Ramos (cell line): ENCODE measurements around the gene INPP4B.

Source experiments
- in situ Hi-C: fragments of 300-500 bp; cut with MboI; formaldehyde crosslinking; loops from one replicate; pipeline ENCODE4 v1.14.3; 2022; ENCODE audit warnings: low sequenced_read_pairs; ENCODE audit not compliant: unreplicated experiment

The INPP4B gene

DNA sequence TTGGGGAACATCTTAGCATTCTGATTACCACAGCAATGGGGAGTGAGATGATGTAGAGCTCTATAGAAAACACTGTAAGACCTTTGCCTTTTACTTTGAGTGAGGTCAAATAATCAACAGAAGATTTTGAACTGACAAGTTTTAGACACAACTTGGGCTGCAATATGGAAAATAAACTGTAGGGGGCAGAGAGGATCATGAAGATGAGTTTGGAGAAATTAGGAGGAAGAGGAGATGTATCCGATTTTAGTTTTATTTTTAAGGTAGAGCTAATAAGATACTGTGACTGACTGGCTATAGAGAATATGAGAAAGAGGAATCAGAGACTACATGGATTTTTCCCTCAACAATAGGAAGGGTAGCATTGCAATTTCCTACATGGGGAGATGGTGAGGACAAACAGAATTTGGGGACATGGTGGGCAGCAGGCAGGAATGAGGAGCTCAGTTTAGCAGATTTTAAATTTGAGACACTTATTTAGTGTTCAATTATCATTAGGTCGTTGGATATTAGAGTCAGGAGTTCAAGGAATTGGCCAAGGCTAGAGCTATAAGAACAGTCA is 563.1 kb downstream of the INPP4B start:
- in situ Hi-C loops = no loop called here

DNA sequence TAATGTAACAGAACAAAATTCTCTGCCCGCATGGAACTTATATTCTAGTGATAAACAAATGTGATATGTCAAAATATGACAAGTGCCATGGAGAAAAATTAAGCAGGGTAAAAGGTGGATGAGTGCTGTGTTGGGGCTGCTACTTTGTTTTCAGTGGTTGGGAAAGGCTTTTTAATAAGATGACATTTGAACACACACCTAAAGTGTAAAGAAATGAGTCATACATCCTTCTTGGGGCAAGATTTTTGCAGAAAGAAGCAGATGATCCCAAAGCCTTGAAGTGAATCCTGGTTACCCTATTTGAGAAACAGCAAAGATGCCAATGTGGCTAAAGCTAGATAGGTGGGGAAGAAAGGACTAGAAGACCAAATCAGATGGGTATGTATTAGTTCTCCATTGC is 564.1 kb downstream of the INPP4B start:
- in situ Hi-C loops = no loop called here

DNA sequence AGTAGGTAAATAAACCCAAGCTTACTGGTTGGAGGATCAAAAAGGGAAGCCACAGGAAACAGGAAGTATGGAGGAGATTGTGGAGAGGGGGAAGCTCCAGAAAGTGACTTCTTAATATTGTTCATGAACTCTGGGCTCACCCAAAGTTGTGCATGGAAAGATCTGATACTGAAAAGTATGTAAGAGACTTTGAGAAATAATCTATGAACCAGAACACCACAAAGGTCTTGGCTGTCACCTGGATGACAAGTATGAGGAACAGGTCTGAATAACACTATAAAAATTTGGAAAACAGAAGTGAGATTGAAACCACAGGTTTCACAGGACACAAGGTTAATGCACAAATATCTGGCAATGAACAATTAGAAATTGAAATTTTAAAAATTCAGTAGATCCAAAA is 567.4 kb downstream of the INPP4B start:
- in situ Hi-C loops = no loop called here

DNA sequence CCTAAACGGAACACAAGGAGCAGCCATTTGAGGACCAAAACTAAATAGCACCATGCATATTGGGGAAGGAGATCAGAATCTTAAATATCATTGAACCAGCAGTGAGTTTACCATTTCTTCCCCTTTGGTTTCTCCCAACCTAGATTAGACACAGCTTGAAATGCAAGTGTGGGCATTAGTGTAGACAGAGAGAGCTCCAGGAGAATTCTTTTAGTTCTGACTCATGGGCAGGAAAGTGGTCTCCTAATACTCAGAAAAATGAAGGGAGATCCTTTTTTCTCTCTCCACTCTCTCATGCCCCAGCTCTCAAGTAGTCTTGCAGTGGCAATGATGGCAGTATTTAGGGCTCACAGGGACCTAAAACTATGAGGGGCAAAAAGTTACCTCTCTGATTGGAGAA is 567.9 kb downstream of the INPP4B start:
- in situ Hi-C loops = no loop called here

DNA sequence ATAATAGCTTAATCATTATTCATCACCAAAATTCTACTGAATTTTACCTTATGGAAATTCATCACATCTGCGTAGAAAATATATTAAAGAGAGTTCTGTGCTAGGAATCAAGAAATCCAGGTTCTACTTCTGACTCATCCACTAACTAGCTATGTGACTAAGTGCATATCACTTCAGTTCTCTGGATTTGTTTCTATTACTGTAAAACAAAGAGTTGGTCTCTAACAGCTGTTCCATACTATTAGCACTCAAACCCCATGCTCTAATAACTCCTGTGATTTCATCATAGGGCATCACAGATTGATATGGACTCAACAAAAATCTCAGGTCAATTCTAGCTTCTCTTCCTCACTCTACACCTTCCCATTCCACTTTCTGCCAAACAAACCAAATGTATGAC is 572.0 kb downstream of the INPP4B start:
- in situ Hi-C loops = no loop called here

DNA sequence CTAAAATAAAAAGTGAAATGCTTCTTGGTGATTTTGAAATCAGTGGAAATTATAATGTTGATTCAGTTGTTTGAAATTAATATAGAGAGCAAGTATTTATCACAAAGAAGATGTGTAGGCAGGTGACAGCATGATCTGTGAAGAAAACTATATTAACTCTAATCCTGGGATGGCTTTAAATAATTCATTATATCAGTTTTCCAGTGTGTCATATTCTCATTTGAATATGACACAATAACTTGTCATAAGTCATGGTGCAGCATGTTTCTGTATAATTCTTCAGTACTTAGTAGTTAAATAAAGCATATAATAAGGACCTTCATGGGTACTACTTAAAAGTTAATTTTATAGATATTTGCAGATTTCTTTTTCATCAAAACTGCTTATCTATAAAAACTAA is 573.6 kb downstream of the INPP4B start:
- in situ Hi-C loops = no loop called here

DNA sequence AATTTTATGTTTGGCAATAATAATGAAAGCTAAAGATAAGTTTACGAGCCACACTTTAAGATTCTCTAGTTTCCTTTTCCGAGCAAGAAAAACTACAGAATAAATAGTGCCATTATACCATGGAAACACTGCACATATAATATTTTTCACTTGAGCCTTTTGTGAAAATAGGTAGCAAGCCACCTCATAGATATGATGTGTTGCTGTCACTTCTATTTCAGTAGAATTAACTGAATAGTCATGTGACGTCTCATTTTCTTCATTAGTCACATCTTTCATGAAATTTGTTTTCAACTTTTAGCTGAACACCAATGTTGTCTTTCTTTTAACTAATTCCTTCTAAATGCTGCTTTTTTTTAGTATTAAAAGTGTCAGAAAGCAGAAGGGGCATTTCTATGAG is 574.3 kb downstream of the INPP4B start:
- in situ Hi-C loops = no loop called here

DNA sequence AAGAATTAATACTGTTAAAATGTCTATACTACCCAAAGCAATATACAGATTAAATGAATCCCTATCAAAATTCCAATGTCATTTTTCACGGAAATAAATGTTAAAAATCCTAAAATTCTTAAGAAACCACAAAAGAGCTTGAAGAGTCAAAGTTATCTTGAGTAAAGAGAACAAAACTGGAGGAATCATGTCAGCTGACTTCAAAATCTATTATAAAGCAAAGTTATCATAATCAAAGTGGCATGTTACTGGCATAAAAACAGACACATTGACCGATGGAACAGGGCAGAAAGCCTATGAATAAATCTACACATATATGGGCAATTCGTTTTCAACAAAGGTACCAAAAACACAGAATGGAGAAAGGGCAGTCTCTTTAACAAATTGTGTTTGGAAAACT is 579.0 kb downstream of the INPP4B start:
- in situ Hi-C loops = no loop called here

DNA sequence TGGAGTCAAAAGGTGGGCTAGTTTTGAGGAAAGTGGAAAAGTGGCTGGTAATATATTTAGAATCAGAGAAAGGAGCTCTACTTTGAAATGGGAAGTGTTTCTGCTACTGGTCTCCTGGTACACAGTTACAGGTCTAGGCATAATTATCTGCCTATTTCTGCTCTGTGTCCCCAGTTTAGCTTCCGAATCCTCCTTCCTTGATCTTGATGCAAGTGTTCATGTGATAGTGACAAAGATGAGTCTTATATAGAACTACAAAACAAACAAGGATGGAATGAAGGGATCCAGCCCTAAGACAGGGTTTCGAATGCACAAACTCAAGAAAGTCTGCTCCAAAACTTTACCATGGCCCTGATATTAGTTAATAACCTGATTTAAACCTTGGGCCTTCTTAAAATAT is 580.2 kb downstream of the INPP4B start:
- in situ Hi-C loops = no loop called here

DNA sequence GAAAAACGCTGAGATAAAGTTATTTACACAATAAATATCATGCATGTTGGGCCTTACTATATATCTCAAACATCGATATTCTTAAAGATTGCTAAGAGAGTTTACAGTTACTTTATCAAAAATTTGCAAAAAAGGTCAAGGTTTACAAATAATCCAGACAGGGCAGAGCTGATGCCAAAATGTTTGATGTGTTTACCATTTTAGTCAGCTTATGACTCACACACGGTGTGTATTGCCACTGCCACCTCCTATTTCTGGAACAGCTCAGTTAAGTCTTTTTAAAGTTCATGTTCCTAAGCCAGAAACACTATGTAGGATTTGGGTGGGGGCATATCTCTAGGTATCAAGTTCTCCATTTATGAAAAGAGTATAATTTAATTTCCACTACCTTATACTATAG is 580.6 kb downstream of the INPP4B start:
- in situ Hi-C loops = no loop called here

DNA sequence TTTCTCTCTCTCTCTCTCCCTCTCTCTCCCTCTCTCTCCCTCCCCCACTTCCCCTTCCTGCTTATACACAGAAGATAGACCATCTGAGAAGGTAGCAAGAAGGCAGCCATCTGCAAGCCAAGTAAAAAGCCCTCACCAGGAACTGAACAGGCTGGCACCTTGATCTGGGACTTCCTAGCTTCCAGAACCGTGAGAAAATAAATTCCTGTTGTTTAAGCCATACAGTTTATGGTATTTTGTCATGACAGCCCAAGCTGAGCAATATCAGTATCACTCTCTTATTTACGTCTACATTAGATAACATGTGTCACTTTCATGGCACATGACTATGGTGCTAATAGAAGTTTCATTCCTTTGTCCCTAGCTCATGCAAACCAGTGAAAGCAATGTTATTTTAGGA is 581.1 kb downstream of the INPP4B start:
- in situ Hi-C loops = no loop called here

DNA sequence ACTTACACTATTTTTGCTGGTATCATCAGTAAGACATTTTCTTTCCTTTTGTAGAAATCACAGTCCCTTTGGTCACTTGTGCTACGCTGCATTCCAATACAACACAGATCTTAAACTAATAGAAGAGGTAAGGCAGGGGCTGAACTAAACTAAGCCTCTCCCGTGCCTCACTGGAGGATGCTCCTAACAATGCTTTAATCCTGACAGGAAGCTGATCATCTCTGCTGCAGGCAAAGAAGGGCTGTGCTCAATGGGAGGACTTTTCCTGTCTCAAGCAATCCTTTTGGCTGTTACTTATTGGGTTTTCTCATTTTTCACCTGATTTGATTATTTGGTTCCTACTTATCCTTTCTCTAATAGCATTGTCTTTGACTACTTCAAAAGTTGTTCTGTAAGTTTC is 583.1 kb downstream of the INPP4B start:
- in situ Hi-C loops = no loop called here

DNA sequence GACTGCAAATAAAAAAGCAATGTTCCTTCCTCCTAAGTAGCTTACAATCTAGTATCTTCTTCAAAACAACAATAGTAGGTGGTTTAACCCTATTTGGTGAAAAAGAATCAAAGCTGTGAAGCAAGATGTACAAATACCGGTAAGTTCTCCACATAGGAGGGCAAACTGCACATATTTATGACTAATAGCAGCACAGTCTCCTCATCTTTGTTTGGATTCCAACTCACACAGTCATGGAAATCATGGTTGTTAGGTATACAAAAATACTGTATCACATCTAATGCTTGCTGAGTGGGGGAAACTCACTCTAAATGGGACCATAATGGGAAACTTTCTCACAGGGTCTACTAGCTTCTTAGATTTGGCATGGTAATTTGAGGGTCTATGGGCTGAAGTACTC is 597.2 kb downstream of the INPP4B start:
- in situ Hi-C loops = no loop called here

DNA sequence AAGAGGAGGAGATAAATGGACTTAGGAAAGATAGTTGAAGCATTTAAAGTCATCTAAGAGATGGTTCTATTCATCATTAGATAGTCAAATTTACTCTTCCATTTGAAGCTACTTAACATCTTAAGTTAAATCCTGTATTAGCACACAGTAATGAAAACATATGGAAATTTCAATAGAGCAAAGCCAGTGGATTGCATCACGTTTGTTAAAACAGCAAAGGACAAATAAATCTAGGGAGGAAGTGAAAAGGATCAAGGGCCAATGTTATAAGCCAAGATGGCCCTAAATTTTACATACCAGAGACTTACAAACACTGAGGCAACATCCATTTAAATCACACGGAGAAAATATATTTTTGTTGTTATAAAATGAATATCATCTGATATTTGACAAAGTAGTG is 602.8 kb downstream of the INPP4B start:
- in situ Hi-C loops = no loop called here

DNA sequence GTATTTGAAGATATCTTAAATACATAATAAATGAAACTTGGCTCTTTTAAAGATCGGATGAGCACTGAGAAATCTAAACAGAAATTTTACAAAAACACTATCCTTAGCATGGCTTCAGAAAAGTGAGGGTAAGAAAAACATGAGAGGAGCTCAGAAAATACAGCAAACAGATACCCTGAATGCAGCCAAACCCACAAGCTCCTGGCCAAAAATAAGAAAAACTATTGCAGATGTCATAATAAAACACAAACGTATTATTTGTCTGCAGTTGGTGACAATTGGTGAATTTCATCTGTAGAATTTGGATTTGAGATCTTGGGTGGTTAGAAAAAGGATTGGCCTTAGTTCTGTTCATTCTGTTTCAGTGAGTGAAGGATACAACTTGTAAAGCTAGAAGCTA is 603.9 kb downstream of the INPP4B start:
- in situ Hi-C loops = no loop called here

DNA sequence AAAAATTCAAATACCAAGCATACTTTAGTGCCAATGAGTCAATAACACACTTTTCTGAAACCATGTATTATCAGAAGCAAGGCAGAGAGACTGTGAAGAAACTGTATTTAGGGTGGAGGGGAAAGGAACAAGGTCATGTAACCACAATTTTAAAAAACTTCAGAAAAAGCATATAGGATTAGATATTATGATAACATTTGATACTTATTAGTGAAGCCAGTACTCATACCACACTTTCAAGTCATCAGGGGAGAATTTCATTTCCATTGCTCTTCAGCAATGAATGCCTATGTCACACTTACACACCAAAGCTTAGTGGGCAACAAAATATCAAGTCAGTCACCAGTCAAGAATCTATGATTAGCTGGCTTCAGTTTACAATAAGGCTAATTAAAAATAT is 607.5 kb downstream of the INPP4B start:
- in situ Hi-C loops = no loop called here

DNA sequence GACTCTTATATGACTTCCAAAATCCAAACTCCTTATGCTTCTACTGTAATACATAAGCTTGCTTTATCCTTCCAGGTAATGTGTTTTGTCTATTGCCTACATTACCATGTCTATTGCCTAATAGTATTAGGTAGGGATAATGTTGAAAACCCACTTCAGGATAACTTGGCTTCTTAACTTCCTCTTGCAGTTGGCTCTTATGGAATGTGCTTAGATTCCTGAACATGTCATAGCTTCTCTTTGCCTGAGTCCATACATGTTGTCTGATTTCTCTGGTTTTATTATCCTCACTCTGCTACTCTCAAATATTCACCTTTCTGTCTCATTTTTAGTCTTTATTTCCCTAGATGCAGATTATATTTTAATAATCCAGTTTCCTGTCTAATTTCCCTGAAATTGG is 609.8 kb downstream of the INPP4B start:
- in situ Hi-C loops = no loop called here

DNA sequence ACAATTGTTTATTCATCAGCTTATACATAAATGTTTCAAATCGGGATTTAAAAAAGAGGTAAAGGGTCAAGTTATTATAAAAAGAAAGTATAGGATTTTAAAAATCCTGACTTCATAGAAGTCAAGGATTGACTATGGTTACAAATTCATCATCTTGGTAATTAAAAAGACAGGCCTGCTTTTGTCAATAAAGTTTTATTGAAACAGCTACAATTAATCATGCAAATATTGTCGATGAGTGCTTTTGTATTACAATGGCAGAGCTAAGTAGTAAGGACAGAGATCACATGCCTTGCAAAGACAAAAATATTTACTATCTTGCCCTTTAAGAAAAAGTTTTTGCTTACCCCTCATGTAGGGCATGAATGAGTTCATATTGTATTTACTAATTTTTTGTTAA is 614.3 kb downstream of the INPP4B start:
- in situ Hi-C loops = no loop called here

DNA sequence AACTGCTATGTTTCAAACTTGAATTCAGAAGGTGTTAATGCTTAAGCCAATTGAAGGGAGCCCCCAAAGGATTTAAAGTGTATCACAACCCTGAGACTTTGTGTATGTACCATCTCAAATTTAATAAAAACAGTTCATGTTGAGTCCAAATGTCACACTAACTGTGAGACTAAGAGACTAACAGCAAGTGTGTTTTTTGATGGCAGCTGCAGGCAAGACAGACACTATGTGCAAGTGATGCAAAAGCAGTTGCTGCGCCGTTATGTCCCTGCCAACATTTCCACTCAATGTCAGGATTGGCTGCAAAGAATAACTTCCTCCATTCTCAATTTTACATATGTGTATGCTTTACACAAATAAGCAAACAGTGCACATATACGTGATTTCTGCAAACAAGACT is 615.1 kb downstream of the INPP4B start:
- in situ Hi-C loops = no loop called here

DNA sequence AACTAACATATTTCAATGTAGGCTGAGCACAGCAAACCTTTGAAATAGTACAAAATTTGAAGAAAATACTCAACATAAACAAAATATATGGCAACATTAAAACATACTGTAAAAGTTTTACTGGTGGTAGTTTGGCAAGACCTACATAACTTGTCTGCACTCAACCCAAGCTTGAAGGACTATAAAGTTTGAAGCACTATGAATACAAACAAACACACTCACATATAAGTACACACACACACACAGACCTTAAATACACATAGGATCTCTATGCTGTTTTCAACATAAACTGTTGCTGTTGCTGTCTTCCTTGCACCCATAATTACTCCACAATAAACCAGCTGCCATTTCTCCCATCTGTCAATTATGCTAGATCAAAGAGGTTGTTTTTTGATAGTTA is 620.1 kb downstream of the INPP4B start:
- in situ Hi-C loops = no loop called here

DNA sequence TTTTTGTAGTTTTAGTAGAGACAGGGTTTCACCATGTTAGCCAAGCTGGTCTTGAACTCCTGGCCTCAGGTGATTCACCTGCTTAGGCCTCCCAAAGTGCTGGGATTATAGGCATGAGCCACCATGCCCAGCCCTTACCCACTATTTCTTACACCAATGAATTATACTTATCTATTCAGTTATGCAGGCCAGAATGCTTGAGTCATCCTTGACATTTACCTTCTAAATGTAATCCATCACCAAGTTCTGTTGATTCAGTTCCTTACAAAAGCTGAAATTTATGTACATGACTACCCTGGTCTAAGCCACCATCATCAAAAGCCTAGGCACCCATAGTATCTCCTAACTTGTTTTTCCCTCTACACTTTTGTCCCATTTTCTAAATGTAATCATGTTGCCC is 624.0 kb downstream of the INPP4B start:
- in situ Hi-C loops = no loop called here

DNA sequence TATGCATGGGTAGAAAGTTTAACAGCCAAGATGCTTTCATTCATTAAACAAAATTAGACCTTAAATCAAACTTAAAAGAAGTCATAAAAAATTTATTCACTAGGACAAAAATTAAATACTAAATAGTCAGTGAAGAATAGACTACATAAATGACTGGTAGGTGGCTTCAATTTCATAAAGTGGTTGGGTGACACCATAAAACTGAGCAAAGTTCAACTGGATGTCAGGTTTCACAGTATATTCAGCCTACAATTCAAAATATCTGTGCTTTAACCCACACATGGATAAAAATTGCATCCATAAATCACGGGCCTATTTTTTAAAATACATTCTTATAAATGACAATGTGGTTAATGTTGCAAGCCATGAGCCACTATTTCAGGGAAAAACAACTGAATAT is 627.4 kb downstream of the INPP4B start:
- in situ Hi-C loops = no loop called here

DNA sequence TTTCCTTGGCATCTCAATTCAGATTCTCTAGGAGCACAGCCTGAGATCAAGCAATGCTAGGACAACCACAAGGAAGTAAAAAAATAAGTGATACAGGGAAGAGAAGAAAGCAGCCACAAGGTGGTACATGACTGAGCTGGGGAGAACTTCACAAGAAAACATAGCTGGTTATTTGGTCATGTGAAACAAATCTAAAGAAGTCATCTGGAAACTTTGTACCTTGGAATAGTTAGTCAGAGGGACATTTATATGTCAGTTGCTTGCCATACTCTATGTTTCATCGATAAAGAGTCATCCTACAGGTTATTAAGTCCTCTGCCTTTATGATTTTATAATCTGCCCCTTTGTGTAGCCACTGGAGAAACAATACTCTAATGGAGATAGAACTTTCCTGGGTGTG is 634.7 kb downstream of the INPP4B start:
- in situ Hi-C loops = no loop called here
